Neuronal stem cell (in vitro differentiated cells): ENCODE results near the gene ACACB.
"Not testable (repeated sequence)": the region's sequence is repeated elsewhere in the genome, so short reads cannot be mapped to it uniquely, and the experiment has no call there.

Source experiments
- DNase-seq: peaks from one replicate; pipeline ENCODE4 v3.0.0-alpha.2; 2013; ENCODE audit warnings: low spot score
- H2AFZ ChIP-seq: one replicate; pipeline ENCODE4 v1.6.1; 2013; ENCODE audit warnings: mild to moderate bottlenecking, low read length, inconsistent platforms
- H2AK5ac ChIP-seq: 2 replicates; pipeline ENCODE4 v1.6.1; 2013; ENCODE audit warnings: low read depth, mild to moderate bottlenecking, inconsistent platforms, low read length, moderate library complexity, mixed read lengths
- H2BK120ac ChIP-seq: 2 replicates; pipeline ENCODE4 v1.6.1; 2013; ENCODE audit warnings: low read depth, mild to moderate bottlenecking, inconsistent platforms, low read length, moderate library complexity, mixed read lengths
- H2BK12ac ChIP-seq: one replicate; pipeline ENCODE4 v1.6.1; 2013; ENCODE audit warnings: low read length, inconsistent platforms
- H2BK15ac ChIP-seq: 2 replicates; pipeline ENCODE4 v1.6.1; 2013; ENCODE audit warnings: mild to moderate bottlenecking, low read length, inconsistent platforms, mixed read lengths
- H2BK5ac ChIP-seq: one replicate; pipeline ENCODE4 v1.6.1; 2013; ENCODE audit warnings: inconsistent platforms, mild to moderate bottlenecking, low read length, moderate library complexity
- H3K14ac ChIP-seq: one replicate; pipeline ENCODE4 v1.6.1; 2013; ENCODE audit warnings: low read length, inconsistent platforms
- H3K18ac ChIP-seq: 2 replicates; pipeline ENCODE4 v1.6.1; 2013; ENCODE audit warnings: low read length, inconsistent platforms
- H3K23ac ChIP-seq: 2 replicates; pipeline ENCODE4 v1.6.1; 2013; ENCODE audit warnings: low read depth, mild to moderate bottlenecking, mixed read lengths, low read length, inconsistent platforms; ENCODE audit not compliant: poor library complexity
- H3K27ac ChIP-seq: replicated peaks from 3 replicates; pipeline ENCODE4 v1.5.1; 2013; ENCODE audit warnings: low read length, inconsistent platforms
- H3K27me3 ChIP-seq, 3 experiments: 2 replicates each; pipeline ENCODE4 v1.6.1; 2013; ENCODE audit warnings: low read length in 3 of 3, mild to moderate bottlenecking in 2 of 3, inconsistent platforms in 1 of 3, low read depth in 1 of 3, mixed read lengths in 1 of 3, moderate library complexity in 1 of 3; ENCODE audit not compliant: control insufficient read depth in 3 of 3, insufficient read depth in 3 of 3
- H3K36me3 ChIP-seq, 2 donors: replicated peaks in 1 of 2; 2 replicates each; pipeline ENCODE4 v1.6.1; 2013; ENCODE audit warnings: low read length in 2 of 2; ENCODE audit not compliant: control insufficient read depth in 2 of 2, insufficient read depth in 2 of 2
- H3K4ac ChIP-seq: 2 replicates; pipeline ENCODE4 v1.6.1; 2013; ENCODE audit warnings: inconsistent platforms, mild to moderate bottlenecking, low read length, moderate library complexity
- H3K4me1 ChIP-seq, 2 donors: 1 replicate in 1 of 2; 2 replicates in 1 of 2; pipeline ENCODE4 v1.6.1; 2013; ENCODE audit warnings: low read length in 2 of 2, low read depth in 1 of 2; ENCODE audit not compliant: control insufficient read depth in 2 of 2, insufficient read depth in 1 of 2
- H3K4me2 ChIP-seq: one replicate; pipeline ENCODE4 v1.6.1; 2013; ENCODE audit warnings: mild to moderate bottlenecking, low read length, inconsistent platforms; ENCODE audit not compliant: insufficient read depth, poor library complexity, severe bottlenecking
- H3K4me3 ChIP-seq, 2 donors: 2 replicates each; pipeline ENCODE4 v1.5.1; 2013; ENCODE audit warnings: low read length in 2 of 2, mild to moderate bottlenecking in 2 of 2, inconsistent platforms in 1 of 2, moderate library complexity in 1 of 2
- H3K79me1 ChIP-seq: one replicate; pipeline ENCODE4 v1.6.1; 2013; ENCODE audit warnings: low read depth, mild to moderate bottlenecking, inconsistent platforms, low read length, moderate library complexity
- H3K9ac ChIP-seq: one replicate; pipeline ENCODE4 v1.6.1; 2013; ENCODE audit warnings: mild to moderate bottlenecking, low read depth, low read length, inconsistent platforms; ENCODE audit not compliant: poor library complexity
- H3K9me3 ChIP-seq, 2 donors: replicated peaks in 1 of 2; 2 replicates each; pipeline versions ENCODE3 to v1.6.1; 2013; ENCODE audit warnings: low read length in 2 of 2, mild to moderate bottlenecking in 2 of 2, inconsistent platforms in 1 of 2, low read depth in 1 of 2, mixed read lengths in 1 of 2, moderate library complexity in 1 of 2; ENCODE audit not compliant: control insufficient read depth in 2 of 2, insufficient read depth in 1 of 2
- H4K8ac ChIP-seq: one replicate; pipeline ENCODE4 v1.6.1; 2013; ENCODE audit warnings: low read depth, mild to moderate bottlenecking, inconsistent platforms, low read length, moderate library complexity
- H4K91ac ChIP-seq: one replicate; pipeline ENCODE4 v1.6.1; 2013; ENCODE audit warnings: low read length, low read depth, mild to moderate bottlenecking, inconsistent platforms; ENCODE audit not compliant: poor library complexity
- whole genome bisulfite sequencing, 2 donors: extraction: QIAGEN DNeasy Blood & Tissue Kit; methylation state at CpG; one replicate each; pipeline ENCODE4 v1.1.7; 2013; ENCODE audit warnings: missing lambda C conversion rate in 2 of 2, mixed read lengths in 1 of 2; ENCODE audit not compliant: insufficient read length in 2 of 2, insufficient replicate concordance in 1 of 2; ENCODE audit errors: extremely low coverage in 2 of 2; 5-methylcytosine and 5-hydroxymethylcytosine counted together

The ACACB gene

GRCh38 chr12:109140560-109140959 lies 24.2 kb downstream of the ACACB start:
- Histone ChIP-seq H3K14ac (no peak overlapping the region), H3K9ac (no peak overlapping the region), H2AFZ (no peak overlapping the region), H4K8ac (no peak overlapping the region), H3K4me2 (no peak overlapping the region), H4K91ac (no peak overlapping the region), H2BK15ac (no peak overlapping the region), H3K23ac (no peak overlapping the region), H3K27ac (no peak overlapping the region), H3K36me3 (no peaks in the 10 kb centered on the region), H3K9me3 (peaks cover 0 to 3% of the 10 kb centered on the region in 2 donors), H3K27me3 (peaks cover 0 to 16% (median 0%) of the 10 kb centered on the region in 3 experiments), H3K79me1 (no peaks in the 10 kb centered on the region), H2AK5ac (no peak overlapping the region), H2BK120ac (no peak overlapping the region), H3K18ac (no peak overlapping the region), H2BK5ac (no peak overlapping the region), H3K4me3 (no peak overlapping the region), H3K4ac (no peak overlapping the region), H2BK12ac (no peak overlapping the region), H3K4me1 (no peaks in the 10 kb centered on the region)
- WGBS, 2 donors, result no CpG with 5 or more reads among the region's 4 CpGs
- no peak for DNase-seq

GRCh38 chr12:109144224-109144623 lies 27.8 kb downstream of the ACACB start:
- H3K4me3 ChIP-seq, result no peak overlapping the region
- no peak overlapping the region for H3K4me2 ChIP-seq
- H3K14ac ChIP-seq, result no peak overlapping the region
- no peak overlapping the region for H3K27ac ChIP-seq
- H2BK120ac ChIP-seq, result no peak overlapping the region
- H2BK15ac ChIP-seq, result no peak overlapping the region
- H4K8ac ChIP-seq, result no peak overlapping the region
- H3K9ac ChIP-seq, result no peak overlapping the region
- H3K4me1 ChIP-seq, result no peaks in the 10 kb centered on the region
- H2BK12ac ChIP-seq, result no peak overlapping the region
- DNase-seq, result no peak
- peaks cover 0 to 31% (median 0%) of the 10 kb centered on the region in 3 experiments for H3K27me3 ChIP-seq
- H3K23ac ChIP-seq, result no peak overlapping the region
- H2AK5ac ChIP-seq, result no peak overlapping the region
- H3K79me1 ChIP-seq, result no peaks in the 10 kb centered on the region
- H2BK5ac ChIP-seq, result no peak overlapping the region
- H3K9me3 ChIP-seq, result no peaks in the 10 kb centered on the region
- no peak overlapping the region for H3K4ac ChIP-seq
- no peak overlapping the region for H2AFZ ChIP-seq
- no peak overlapping the region for H4K91ac ChIP-seq
- WGBS, 2 donors, result no CpG with 5 or more reads among the region's 4 CpGs
- no peaks in the 10 kb centered on the region for H3K36me3 ChIP-seq
- H3K18ac ChIP-seq, result no peak overlapping the region

- H3K4me3 ChIP-seq, H3K9me3 ChIP-seq, H4K91ac ChIP-seq, H3K4me2 ChIP-seq, H3K36me3 ChIP-seq, H2AFZ ChIP-seq, H3K9ac ChIP-seq, H2BK15ac ChIP-seq, H4K8ac ChIP-seq, H3K18ac ChIP-seq, H3K14ac ChIP-seq, H2BK5ac ChIP-seq, H3K27ac ChIP-seq, H3K79me1 ChIP-seq, DNase-seq, H2AK5ac ChIP-seq, H3K4me1 ChIP-seq, H2BK120ac ChIP-seq, H3K23ac ChIP-seq, H2BK12ac ChIP-seq, H3K4ac ChIP-seq: not testable (repeated sequence)
- no CpG with 5 or more reads among the region's 1 CpG for WGBS, 2 donors
- peaks cover 0 to 47% (median 0%) of the 10 kb centered on the region in 3 experiments for H3K27me3 ChIP-seq
Measured at GRCh38 chr12:109147126-109147525, 30.7 kb downstream of the ACACB start.

GRCh38 chr12:109147954-109148353 lies 31.6 kb downstream of the ACACB start:
- H2BK120ac ChIP-seq, result no peak overlapping the region
- H2AFZ ChIP-seq, result no peak overlapping the region
- H3K9ac ChIP-seq, result no peak overlapping the region
- peaks cover 0 to 54% (median 0%) of the 10 kb centered on the region in 3 experiments for H3K27me3 ChIP-seq
- no CpG with 5 or more reads among the region's 2 CpGs for WGBS, 2 donors
- no peak overlapping the region for H3K4me3 ChIP-seq
- no peaks in the 10 kb centered on the region for H3K9me3 ChIP-seq
- H4K8ac ChIP-seq, result no peak overlapping the region
- H3K18ac ChIP-seq, result no peak overlapping the region
- no peak overlapping the region for H4K91ac ChIP-seq
- no peak overlapping the region for H3K14ac ChIP-seq
- no peak overlapping the region for H2BK12ac ChIP-seq
- no peak overlapping the region for H2BK5ac ChIP-seq
- no peak overlapping the region for H3K23ac ChIP-seq
- no peak for DNase-seq
- no peak overlapping the region for H3K4me2 ChIP-seq
- no peak overlapping the region for H2AK5ac ChIP-seq
- no peaks in the 10 kb centered on the region for H3K79me1 ChIP-seq
- no peaks in the 10 kb centered on the region for H3K36me3 ChIP-seq
- no peak overlapping the region for H3K27ac ChIP-seq
- no peaks in the 10 kb centered on the region for H3K4me1 ChIP-seq
- H2BK15ac ChIP-seq, result no peak overlapping the region
- no peak overlapping the region for H3K4ac ChIP-seq
